Endothelial cell of coronary artery (primary cell): Measurements from ENCODE around the gene SOX8. TPM values are rescaled to one million over a fixed set of nuclear protein-coding genes. Genes with fewer than 3 reads are reported as not detected.

Experiments
- total RNA-seq: library from RNA; depleted of rRNA; stranded (reverse); fragments of >200 nt; gene quantifications from 2 replicates; pipeline ENCODE4 v1.2.3, GENCODE V29; 2014

Gene SOX8
- total RNA-seq, result 0.28 and 0.45 TPM in 2 replicates

GRCh38 chr16:981695-982144 lies at the start of gene SOX8:
SOX8 (plus strand) TSS chr16:981770; CDS start chr16:981923, 153 bp downstream.

GRCh38 chr16:970766-971581 lies 10.6 kb upstream of the SOX8 start, which contains the start of gene LMF1:
LMF1 (minus strand) TSS chr16:970984; CDS start chr16:970980, 4 bp downstream.

Other genes starting within 250 kb of the SOX8 start
- gene CIAO3, start 240.8 kb upstream of the SOX8 start, total RNA-seq, result 25.8 and 30.8 TPM in 2 replicates
- gene MSLN, start 221.0 kb upstream of the SOX8 start, total RNA-seq, result not detected in 2 replicates
- gene RPUSD1, start 193.4 kb upstream of the SOX8 start, total RNA-seq, result 27.3 and 32.4 TPM in 2 replicates
- gene CHTF18, start 193.2 kb upstream of the SOX8 start, total RNA-seq, result 9.9 and 17.9 TPM in 2 replicates
- not detected in 2 replicates for gene GNG13, start 181.0 kb upstream of the SOX8 start, total RNA-seq
- gene LMF1, start 10.8 kb upstream of the SOX8 start, total RNA-seq, result 7.8 and 9.1 TPM in 2 replicates
- gene SSTR5, start 91.0 kb downstream of the SOX8 start, total RNA-seq, result under 0.01 TPM in 1 of 2 replicates, not detected in the other
- gene C1QTNF8, start 114.5 kb downstream of the SOX8 start, total RNA-seq, result not detected in 2 replicates
- gene CACNA1H, start 171.3 kb downstream of the SOX8 start, total RNA-seq, result 1.8 TPM in 1 of 2 replicates, not detected in the other
- not detected in 2 replicates for gene TPSG1, start 243.5 kb downstream of the SOX8 start, total RNA-seq
- not detected in 2 replicates for gene TPSB2, start 248.4 kb downstream of the SOX8 start, total RNA-seq